K562 treated with DMSO at 1 percent for 24 hours (cell line): ENCODE measurements around the gene RBMY1D. TPM values are rescaled to one million over a fixed set of nuclear protein-coding genes. Genes with fewer than 3 reads are reported as not detected.

Source experiments
- total RNA-seq: library from RNA; unstranded; fragments of 300-600 nt; gene quantifications from 2 replicates; pipeline ENCODE4 v1.2.3, GENCODE V29; 2022; ENCODE audit warnings: low read depth; ENCODE audit not compliant: insufficient read depth

RBMY1D gene
- total RNA-seq = not detected in 2 replicates

GRCh38 chrY:21894426-21894825, at the start of gene RBMY1D:
TSS of gene RBMY1D (minus strand) at chrY:21894526. CDS start at chrY:21892513, 2,013 bp downstream.

GRCh38 chrY:21917932-21918331, 23.6 kb upstream of the RBMY1D start, which contains the start of gene RBMY1E:
TSS of gene RBMY1E (minus strand) at chrY:21918032. CDS start at chrY:21916054, 1,978 bp downstream.

Other genes with a start within 250 kb of the RBMY1D start
- not detected in 2 replicates for gene RBMY1E, start 23.5 kb upstream of the RBMY1D start, total RNA-seq